HG03469 (cell line): Measurements from ENCODE around the gene LCORL.
"Not testable (repeated sequence)": the region's sequence is repeated elsewhere in the genome, so short reads cannot be mapped to it uniquely, and the experiment has no call there.

ENCODE experiments used
- ATAC-seq: cut with Tn5 transposase; IDR thresholded peaks from one replicate; pipeline ENCODE4 v1.9.1; 2021; ENCODE audit warnings: mild to moderate bottlenecking, moderate library complexity, moderate number of reproducible peaks; ENCODE audit not compliant: unreplicated experiment

LCORL gene

GRCh38 chr4:18021720-18022571 lies at the start of gene LCORL:
Gene LCORL, minus strand, starts transcription at chr4:18021755. Its CDS starts 4 bp downstream, at chr4:18021751.
- peak; percentile 70 for ATAC-seq

DNA sequence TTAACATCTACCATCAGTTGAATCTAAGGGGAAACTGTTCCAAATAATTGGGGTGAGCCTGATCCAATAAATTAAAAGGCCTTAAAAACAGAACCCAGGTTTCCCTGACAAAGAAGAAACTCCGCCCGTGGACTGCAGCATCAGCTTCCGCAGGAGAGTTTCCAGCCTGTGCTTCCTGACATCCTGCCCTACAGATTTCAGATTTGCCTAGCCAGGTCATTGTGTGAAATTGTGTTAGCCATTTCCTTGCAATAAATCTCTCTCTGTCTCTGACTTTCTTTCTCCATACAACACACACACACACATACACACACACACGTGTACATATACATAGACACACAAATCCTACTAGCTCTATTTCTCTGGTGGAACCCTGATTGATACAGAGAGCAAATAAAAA lies 48.3 kb upstream of the LCORL start:
- no peak for ATAC-seq

DNA sequence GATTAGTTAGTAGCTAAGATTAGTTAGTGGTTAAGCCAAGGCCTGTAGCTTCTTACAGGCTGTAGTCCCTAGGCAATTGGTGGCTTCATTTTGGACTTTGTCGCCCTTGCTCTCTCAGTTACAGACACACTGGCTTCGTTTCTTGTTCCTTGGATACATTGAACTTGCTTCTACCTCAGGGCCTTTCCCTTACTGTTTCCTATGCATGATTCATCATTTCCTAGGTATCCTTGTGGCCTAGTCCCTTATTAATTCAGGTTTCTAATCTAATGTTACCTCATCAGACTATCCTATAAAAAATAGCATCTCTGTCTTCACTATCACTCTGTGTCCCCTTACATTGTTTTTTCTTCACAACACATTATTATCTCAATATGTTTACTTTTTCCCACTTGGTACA lies 45.5 kb upstream of the LCORL start:
- no peak for ATAC-seq

DNA sequence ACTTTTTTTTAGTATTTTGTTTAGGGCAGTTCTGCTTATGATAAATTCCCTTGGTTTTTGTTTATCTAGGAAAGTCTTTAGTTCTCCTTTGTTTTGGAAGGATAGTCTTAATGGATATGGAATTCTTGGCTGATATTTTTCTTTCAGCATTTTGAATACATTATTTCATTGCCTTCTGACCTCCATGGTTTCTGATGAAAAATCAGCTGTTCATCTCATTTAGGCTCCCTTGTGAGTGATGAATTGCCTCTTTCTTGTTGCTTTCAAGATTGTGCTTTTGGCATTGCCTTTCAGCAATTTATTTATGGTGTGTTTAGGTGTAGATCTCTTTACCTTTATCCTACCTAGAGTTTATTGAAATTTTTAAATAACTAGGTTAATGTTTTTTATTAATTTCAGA lies 41.5 kb upstream of the LCORL start:
- ATAC-seq, result no peak

DNA sequence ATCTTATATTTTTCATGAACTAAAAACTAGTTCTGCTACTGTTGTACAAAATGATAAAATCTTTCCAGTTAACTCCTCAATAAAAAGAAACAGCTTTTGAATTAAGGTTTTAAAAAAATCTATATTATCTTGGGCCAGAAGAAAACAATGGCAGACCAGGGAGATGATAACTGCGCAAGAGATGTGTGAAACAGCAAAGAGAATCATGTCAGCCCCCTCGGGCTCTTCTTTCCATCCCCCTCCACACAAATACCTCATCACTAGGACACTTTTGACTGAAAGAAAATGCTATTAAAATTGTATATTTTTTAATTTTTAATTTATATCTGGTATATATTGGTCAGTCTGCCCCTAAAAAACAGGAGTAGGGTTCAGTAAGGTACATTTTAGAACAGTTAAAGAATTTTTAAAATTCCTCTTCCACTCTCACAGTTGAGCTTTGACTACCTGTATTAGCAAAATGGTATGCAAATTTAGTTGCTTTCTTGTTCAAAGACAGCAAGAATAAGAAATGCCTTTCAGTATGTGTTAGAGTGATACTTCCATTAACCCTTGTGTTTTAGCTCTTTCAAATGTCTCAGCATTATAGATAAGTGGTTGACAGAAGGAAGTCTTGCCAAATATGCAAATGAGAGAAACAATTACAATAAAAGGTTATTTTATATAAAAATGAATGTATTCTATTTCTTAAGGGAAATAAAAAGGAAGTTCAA lies 36.4 kb upstream of the LCORL start:
- peak; percentile 67 for ATAC-seq

DNA sequence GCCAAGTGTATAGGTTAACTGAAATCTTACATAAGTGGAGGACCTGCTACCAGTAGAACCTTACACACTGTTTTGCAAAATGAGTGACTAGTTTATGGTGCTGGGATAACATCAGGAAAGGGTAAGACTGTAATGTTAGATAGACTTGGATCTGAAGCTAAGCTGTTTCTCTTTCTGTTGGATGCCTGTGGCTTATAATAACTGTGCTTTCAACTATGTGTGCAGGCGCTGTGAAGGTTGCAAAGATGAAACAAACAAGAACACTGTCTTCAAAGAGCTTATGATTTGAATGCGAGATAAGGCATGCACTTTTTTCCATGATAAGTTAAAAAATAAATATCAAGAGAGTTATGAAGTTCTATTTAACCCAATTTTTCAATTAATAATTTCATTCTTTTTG lies 34.5 kb upstream of the LCORL start:
- ATAC-seq, result no peak

- no peak for ATAC-seq
Measured at GRCh38 chr4:18052158-18052557, 30.6 kb upstream of the LCORL start.

DNA sequence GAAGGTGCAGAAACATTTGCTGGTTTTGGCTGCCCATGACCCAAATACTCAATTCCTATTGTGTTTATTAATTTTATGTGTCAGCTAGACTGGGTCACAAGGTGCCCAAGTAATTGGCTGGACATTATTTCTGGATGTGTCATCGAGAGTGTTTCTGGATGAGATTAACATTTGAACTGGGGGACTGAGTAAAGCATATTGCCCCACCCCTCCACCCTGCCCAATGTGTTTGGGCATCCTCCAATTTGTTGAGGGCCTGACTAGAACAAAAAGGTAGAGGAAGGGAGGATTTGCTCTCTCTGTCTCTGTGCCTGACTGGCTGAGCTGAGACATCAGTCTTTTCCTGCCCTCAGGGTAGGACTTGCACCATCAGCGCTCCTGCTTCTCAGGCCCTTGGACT lies 29.7 kb upstream of the LCORL start:
- no peak for ATAC-seq

- no peak for ATAC-seq
Measured at GRCh38 chr4:18050448-18050847, 28.9 kb upstream of the LCORL start.

DNA sequence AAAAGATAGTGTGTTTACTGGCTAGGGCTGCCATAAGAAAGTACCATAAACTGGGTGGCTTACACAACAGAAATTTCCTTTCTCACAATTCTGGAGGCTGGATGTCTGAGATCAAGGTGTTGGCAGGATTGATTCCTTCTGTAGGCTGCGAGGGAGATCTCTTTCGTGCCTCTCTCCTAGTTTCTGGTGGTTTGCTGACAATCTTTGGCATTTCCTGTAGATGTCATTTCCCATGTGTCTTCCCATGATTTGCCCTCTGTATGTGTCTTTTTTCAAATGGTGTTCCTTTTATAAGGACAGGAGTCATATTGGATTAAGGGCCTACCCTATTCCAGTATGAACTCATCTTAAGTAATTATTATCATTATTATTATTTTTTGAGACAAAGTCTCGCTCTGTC lies 27.9 kb upstream of the LCORL start:
- ATAC-seq, result no peak

DNA sequence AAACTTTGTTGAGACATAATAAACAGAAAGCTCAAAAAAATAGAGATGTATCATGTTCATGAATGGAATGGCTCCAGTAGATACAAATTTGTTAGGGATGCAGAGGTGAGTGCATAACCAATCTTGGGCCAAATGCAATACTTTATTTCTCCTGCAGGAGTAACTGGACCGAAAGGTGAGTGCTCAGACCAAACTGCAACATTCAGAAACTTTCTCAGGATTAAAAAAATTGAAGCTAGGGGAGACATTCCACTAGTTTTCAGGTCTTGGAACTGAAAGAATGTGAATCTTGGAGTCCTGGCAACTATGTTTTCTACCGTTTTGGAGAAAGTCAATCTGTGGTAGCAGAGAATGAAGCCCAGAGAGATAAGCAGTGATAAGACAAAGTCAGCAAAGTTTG lies 21.2 kb upstream of the LCORL start:
- no peak for ATAC-seq

DNA sequence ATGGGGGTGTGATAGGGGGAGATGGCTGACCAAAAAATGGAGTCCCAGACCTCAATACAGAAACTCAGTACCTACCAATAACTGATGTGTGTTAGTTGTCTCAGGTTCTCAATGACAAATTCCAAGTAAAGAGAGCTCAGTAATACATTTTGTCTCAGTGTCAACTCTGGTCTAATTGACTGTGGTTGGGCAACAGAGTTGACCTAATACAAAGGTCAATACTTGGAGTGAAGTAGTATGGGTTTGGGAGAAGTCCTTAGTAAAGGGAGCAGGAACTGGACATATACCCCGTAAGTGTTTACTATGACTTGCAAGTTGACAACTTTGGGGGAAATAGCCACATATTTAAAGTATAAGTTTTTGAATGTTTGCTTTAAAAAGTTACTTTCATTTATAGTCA lies 20.5 kb upstream of the LCORL start:
- ATAC-seq, result no peak

DNA sequence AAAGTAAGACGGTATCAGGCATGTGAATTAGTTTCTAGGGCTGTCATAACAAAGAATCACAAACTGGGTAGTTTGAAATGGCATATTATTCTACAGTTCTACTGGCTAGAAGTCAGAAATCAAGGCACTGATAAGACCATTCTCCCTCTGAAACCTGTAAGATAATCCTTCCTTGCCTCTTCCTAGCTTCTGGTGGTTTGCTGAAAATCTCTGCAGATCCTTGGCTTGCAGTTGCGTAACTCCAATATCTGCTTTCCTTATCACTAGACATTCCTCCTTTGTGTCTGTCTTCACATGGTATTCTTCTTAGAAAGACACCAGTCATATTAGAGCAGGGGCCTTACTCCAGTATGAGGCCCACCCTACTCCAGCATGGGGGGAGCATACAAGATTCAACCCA lies 19.6 kb upstream of the LCORL start:
- no peak for ATAC-seq

GRCh38 chr4:18039113-18039512 lies 17.6 kb upstream of the LCORL start:
- no peak for ATAC-seq

GRCh38 chr4:18036369-18036768 lies 14.8 kb upstream of the LCORL start:
- ATAC-seq, result not testable (repeated sequence)

DNA sequence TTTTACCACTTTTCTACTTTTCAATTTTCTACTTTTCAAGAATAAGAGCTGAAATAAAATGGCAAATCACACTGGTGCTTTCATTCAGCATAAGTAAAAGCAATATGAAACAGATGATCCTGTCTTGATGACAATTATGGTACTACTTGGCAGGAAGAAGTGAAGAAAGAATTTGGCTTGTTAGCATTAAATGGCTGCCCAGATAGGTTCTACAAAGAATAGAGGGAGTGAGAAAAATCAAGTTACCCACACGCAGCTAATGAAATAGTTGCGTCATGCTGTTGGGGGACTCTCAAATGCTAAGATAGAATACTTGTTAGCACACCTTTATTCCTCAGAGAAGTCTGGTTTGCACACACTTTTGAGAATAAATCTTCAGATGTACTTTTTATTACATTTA lies 12.5 kb upstream of the LCORL start:
- no peak for ATAC-seq

GRCh38 chr4:18033111-18034085 lies 11.8 kb upstream of the LCORL start:
- no peak for ATAC-seq

- ATAC-seq, result no peak
Measured at GRCh38 chr4:18025288-18025687, 3.7 kb upstream of the LCORL start.

- ATAC-seq, result no peak
Measured at GRCh38 chr4:18022572-18023050, 1.1 kb upstream of the LCORL start.

DNA sequence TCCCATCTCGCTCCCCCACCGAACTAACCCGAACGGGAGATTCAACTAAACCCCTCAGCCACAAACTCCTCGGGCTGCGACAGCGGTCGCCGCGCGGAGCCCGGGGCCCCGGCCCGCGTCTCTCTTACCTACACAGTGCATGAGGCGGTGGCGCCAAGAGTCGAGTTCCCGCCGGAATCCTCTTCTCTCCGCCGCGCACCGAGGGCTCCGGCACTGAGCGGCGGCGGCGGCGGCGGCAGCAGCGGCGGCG lies 160 bp downstream of the LCORL start:
- no peak for ATAC-seq
